Esophagus (tissue), 2 donors: ENCODE measurements around the gene CCDC57. TPM values are rescaled to one million over a fixed set of nuclear protein-coding genes. Genes with fewer than 3 reads are reported as not detected.

Experiments
- H3K27ac ChIP-seq, 2 donors: one replicate each; pipeline ENCODE4 v1.5.1; 2013; ENCODE audit warnings: low read depth in 2 of 2, mild to moderate bottlenecking in 2 of 2, inconsistent platforms in 1 of 2, low read length in 1 of 2, moderate library complexity in 1 of 2
- H3K27me3 ChIP-seq, 2 donors: one replicate each; pipeline ENCODE4 v1.6.1; 2013; ENCODE audit warnings: low read length in 2 of 2, control low read depth in 1 of 2, mild to moderate bottlenecking in 1 of 2; ENCODE audit not compliant: insufficient read depth in 2 of 2, control insufficient read depth in 1 of 2
- H3K36me3 ChIP-seq, 2 donors: one replicate each; pipeline ENCODE4 v1.6.1; 2013; ENCODE audit warnings: low read length in 1 of 2; ENCODE audit not compliant: control insufficient read depth in 2 of 2, insufficient read depth in 2 of 2
- H3K4me1 ChIP-seq, 2 donors: one replicate each; pipeline ENCODE4 v1.6.1; 2013; ENCODE audit warnings: low read length in 1 of 2; ENCODE audit not compliant: control insufficient read depth in 2 of 2, insufficient read depth in 2 of 2
- H3K4me3 ChIP-seq, 2 donors: one replicate each; pipeline ENCODE4 v1.5.1; 2013; ENCODE audit warnings: low read length in 2 of 2, mild to moderate bottlenecking in 2 of 2, low read depth in 1 of 2, moderate library complexity in 1 of 2
- H3K9me3 ChIP-seq, 2 donors: one replicate each; pipeline ENCODE4 v1.6.1; 2013; ENCODE audit warnings: mild to moderate bottlenecking in 2 of 2, low read depth in 1 of 2, low read length in 1 of 2, moderate library complexity in 1 of 2; ENCODE audit not compliant: control insufficient read depth in 2 of 2, insufficient read depth in 1 of 2
- WGBS, 2 donors: extraction: QIAGEN DNeasy Blood & Tissue Kit; methylation state at CpG; one replicate each; pipeline ENCODE4 v1.1.7; 2013; 5-methylcytosine and 5-hydroxymethylcytosine counted together
- polyA plus RNA-seq, 2 donors: library from polyadenylated mRNA; stranded (reverse); fragments of 200-250 nt; gene quantifications; one replicate each; pipeline ENCODE4 v1.2.3, GENCODE V29; 2013
- donor health status: healthy with polysubstance abuse.
- donor health status: Bipolar disorder and iron deficiency.

Gene CCDC57
- polyA plus RNA-seq, 2 donors, result 16.3 to 33.7 TPM

DNA sequence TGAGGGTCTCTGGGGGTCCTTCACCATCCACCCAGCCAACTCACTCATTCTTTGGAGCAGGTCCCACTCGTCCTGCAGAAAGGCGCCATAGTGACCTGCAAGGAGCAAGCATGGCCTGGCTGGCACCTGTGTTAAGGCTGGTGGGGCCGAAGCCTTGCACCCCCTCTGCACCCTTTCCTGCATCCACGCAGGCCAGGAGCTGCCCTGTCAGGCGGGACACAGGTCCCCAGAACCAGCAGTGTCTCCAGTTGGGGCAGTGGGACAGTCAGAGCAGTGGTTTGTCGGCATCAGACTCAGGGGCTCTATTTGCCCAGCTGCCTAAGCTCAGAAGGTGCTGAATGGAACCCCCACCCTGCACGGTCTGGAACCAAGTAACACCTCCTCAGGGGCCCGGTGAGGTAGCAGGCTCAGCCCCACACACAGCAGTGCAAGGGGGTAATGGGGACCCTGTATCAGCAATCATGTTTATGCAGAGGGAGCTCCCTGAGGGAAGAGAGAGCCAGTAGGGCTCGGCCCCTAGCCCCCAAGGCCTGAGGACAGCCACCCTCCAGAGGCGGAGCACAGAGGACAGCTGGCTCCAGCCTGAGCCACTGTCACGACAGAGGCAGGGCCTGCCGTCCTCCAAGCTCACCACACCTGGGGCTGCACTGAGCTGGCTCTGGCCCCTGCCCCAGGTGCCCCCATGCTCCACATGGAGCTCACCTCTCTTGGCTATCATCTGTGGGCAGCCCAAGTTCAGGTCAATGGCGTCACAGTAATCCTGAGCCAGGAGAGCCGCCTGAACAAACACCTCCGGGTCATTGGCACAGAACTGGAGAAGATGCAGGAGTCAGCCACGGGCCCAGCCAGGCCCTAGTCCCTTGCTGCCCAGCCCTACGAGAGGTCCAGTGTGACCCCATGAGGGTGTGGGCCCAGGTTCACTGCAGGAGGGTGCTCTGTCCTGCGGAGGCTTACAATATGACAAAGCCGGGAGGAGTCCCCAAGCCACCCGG, 148.9 kb downstream of the CCDC57 start:
- H3K36me3 ChIP-seq, result peaks cover 12 to 48% of the 10 kb centered on the region in 2 donors
- 71 to 72% methylated on average over 20 of the region's 20 CpGs for WGBS, 2 donors
- H3K9me3 ChIP-seq, result no peaks in the 10 kb centered on the region
- H3K27me3 ChIP-seq, result no peaks in the 10 kb centered on the region
- no peak overlapping the region for H3K4me3 ChIP-seq
- peak overlapping the region in 1 of 2 donors; percentile 12 for H3K27ac ChIP-seq
- peaks cover 3 to 13% of the 10 kb centered on the region in 2 donors for H3K4me1 ChIP-seq

- Histone ChIP-seq H3K36me3 (peaks cover 12 to 55% of the 10 kb centered on the region in 2 donors), H3K9me3 (no peaks in the 10 kb centered on the region), H3K4me1 (peaks cover 3 to 13% of the 10 kb centered on the region in 2 donors), H3K27me3 (no peaks in the 10 kb centered on the region), H3K27ac (no peak overlapping the region), H3K4me3 (no peak overlapping the region)
- 90 to 92% methylated on average over 9 of the region's 9 CpGs for WGBS, 2 donors
Observed at GRCh38 chr17:82062984-82063368, 149.7 kb downstream of the CCDC57 start.

GRCh38 chr17:82062076-82062983, 150.3 kb downstream of the CCDC57 start:
- no peak overlapping the region for H3K27ac ChIP-seq
- H3K9me3 ChIP-seq, result no peaks in the 10 kb centered on the region
- no peaks in the 10 kb centered on the region for H3K27me3 ChIP-seq
- peaks cover 3 to 13% of the 10 kb centered on the region in 2 donors for H3K4me1 ChIP-seq
- peaks cover 12 to 62% of the 10 kb centered on the region in 2 donors for H3K36me3 ChIP-seq
- WGBS, 2 donors, result 81 to 82% methylated on average over 24 of the region's 24 CpGs
- H3K4me3 ChIP-seq, result no peak overlapping the region

DNA sequence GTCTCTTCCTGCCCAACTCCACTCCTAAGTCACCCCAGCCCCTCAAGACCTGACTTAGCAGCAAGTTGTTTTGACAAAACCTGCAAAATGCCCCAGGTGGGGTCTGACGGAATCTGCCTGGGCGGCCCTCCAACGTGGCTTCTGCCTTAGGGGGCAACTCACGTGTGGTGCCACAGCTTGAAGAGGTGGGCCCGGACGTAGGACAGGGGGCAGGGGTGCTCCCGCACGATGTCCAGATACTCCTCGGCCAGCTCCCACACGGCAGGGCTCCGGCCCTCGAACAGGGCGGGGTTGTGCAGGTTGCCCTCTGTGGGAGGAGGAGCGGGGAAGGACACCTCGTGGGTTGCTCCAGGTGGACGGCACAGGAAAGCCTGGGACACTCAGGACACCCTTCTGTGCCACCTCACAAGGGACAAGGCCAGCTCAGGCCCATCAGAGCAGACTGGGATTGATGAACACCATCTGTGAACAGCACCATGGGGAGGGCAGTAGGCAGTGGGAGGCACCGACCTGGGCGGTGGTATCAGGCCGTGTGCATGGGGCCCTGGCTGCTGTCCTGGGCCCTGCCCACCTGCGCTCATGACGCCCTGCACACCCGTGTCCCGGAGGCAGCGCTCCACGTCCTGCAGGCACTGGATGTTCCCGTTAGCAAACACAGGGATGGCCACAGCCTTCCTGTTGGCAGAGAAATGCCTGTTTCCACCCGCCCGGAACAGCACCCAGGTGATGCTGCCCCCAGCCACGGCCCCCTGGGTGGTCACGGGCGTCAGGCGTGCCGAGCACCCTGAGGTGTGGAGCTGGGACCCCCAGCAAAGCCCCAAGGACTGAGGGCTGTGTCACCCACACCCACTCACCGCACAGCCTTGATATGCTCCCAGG, 151.4 kb downstream of the CCDC57 start:
- 79 to 88% methylated on average over 33 to 34 of the region's 34 CpGs for WGBS, 2 donors
- Histone ChIP-seq H3K27ac (no peak overlapping the region), H3K4me3 (no peak overlapping the region), H3K4me1 (peaks cover 3 to 13% of the 10 kb centered on the region in 2 donors), H3K9me3 (no peaks in the 10 kb centered on the region), H3K36me3 (peaks cover 13 to 72% of the 10 kb centered on the region in 2 donors), H3K27me3 (no peaks in the 10 kb centered on the region)

DNA sequence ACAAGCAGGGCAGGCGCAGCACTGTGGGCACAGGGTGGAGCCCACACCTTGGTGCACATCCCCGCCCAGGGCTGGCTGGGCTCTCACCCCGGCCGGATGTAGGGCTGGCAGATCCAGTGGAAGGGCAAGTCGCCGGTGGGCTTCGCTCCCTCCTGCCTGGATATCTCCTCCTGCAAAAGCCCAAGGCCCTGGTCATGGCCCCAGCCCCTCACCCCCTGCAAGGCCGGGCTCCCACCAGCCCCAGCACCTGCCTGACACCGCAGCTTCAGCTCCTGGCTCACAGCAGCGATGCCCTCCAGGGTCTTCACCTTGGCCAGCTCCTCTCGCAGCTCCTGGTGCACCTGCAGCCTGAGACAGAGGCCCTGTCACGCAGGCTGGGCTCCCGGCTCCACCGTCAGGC, 152.0 kb downstream of the CCDC57 start:
- H3K36me3 ChIP-seq, result peaks cover 17 to 79% of the 10 kb centered on the region in 2 donors
- H3K9me3 ChIP-seq, result no peaks in the 10 kb centered on the region
- H3K4me3 ChIP-seq, result no peak overlapping the region
- 82 to 83% methylated on average over 13 to 14 of the region's 14 CpGs for WGBS, 2 donors
- peaks cover 0 to 10% of the 10 kb centered on the region in 2 donors for H3K4me1 ChIP-seq
- H3K27ac ChIP-seq, result no peak overlapping the region
- no peaks in the 10 kb centered on the region for H3K27me3 ChIP-seq

DNA sequence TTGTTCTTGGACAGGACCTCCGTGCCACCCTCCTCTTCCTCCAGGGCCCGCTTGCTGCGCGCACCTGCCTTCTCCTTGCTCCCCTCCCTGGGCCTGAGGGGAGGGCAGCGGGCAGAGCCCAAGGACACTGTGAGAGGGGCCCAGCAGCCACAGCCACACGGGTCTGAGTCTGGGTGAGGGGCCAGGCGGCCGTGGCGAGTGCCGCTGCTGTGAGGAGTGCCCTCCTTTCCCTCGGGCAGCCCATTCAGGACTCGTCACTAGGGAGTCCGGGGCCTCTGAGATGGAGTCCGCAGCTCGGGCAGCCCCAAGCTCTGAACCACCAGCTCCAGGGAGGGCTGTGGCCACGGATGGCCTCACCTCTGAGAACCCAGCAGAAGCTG, 152.7 kb downstream of the CCDC57 start:
- Histone ChIP-seq H3K9me3 (no peaks in the 10 kb centered on the region), H3K27me3 (no peaks in the 10 kb centered on the region), H3K27ac (no peak overlapping the region), H3K36me3 (peaks cover 18 to 84% of the 10 kb centered on the region in 2 donors), H3K4me3 (no peak overlapping the region), H3K4me1 (peaks cover 0 to 10% of the 10 kb centered on the region in 2 donors)
- WGBS, 2 donors, result 81 to 87% methylated on average over 16 of the region's 16 CpGs

DNA sequence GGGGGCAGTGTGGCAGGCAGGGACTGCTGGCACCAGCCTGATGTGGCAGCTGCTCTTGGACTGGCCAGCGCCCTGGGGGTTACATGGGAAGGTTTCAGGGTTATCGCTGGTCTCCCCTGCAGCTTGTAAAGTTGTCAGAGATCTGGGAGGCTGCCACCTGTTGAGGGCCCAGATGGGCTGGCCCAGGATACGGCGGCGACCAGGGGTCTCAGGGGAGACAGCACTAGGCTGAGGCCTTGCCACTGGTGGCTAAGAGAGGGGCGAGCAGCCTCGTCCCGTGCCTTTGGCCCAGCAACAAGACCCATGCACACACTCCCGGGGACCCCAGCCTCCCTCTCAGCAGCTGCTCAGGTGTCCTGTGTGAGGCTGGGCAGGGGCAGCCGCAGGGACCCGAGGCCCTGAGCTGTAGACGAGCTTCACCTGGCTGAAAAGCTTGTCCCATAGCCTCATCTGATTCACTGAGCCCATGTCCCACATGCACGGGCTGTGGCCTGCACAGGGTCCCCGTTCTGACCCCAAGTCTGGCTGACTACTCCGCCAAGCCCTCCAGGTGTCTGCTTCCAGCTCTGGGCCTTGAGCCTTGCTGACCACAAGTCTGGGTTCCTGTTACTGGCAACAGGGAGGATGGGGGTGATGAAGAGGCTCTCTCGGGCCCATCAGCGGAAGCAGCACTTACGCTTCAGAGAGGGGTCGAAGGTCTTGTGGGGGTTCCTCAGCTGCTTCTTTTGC, 153.2 kb downstream of the CCDC57 start:
- Histone ChIP-seq H3K36me3 (peaks cover 23 to 90% of the 10 kb centered on the region in 2 donors), H3K9me3 (no peaks in the 10 kb centered on the region), H3K4me1 (peaks cover 0 to 7% of the 10 kb centered on the region in 2 donors), H3K4me3 (no peak overlapping the region), H3K27me3 (no peaks in the 10 kb centered on the region), H3K27ac (no peak overlapping the region)
- WGBS, 2 donors, result 78 to 86% methylated on average over 19 of the region's 19 CpGs

- Histone ChIP-seq H3K4me1 (peaks cover 0 to 2% of the 10 kb centered on the region in 2 donors), H3K27ac (no peak overlapping the region), H3K9me3 (no peaks in the 10 kb centered on the region), H3K36me3 (peaks cover 24 to 93% of the 10 kb centered on the region in 2 donors), H3K27me3 (no peaks in the 10 kb centered on the region), H3K4me3 (no peak overlapping the region)
- 84 to 88% methylated on average over 10 of the region's 10 CpGs for WGBS, 2 donors
Observed at GRCh38 chr17:82058855-82059249, 153.8 kb downstream of the CCDC57 start.
